SU-DHL-6 (cell line): ENCODE measurements around the gene UQCRC2.

Experiments
- CTCF ChIP-seq: fragments of 200-600 bp; sonication (generic); IDR thresholded peaks from one replicate; pipeline ENCODE4 v1.5.1; 2017; ENCODE audit warnings: antibody characterized with exemption, mild to moderate bottlenecking, low read length, moderate library complexity; ENCODE audit not compliant: insufficient read depth, poor library complexity, severe bottlenecking
- EZH2phosphoT487 ChIP-seq: fragments of 200-600 bp; sonication (generic), shearing (Covaris generic); conservative IDR thresholded peaks from 2 replicates; pipeline ENCODE4 v1.6.1; 2018; ENCODE audit warnings: mild to moderate bottlenecking, antibody characterized with exemption, low read length, moderate library complexity, mixed read lengths

- no peak for TF ChIP-seq CTCF
- no peak for TF ChIP-seq EZH2phosphoT487
These were observed 15.8 kb upstream of the UQCRC2 start for GRCh38 chr16:21937336-21937829.
